MCF 10A (cell line): Measurements from ENCODE around the gene NAV1. TPM values are rescaled to one million over a fixed set of nuclear protein-coding genes. Genes with fewer than 3 reads are reported as not detected.

Experiments used
- BruUV-seq: library from RNA; stranded (reverse); fragments of 400-500 nt; replicated peaks from 2 replicates; lab custom pipeline; 2021; lab: Mats Ljungman, UMichigan
- CTCF ChIA-PET: fragments of 300-600 bp; sonication (Branson Sonifier 250); formaldehyde crosslinking; extraction: SDS; loops from one replicate; lab custom pipeline; 2021; ENCODE audit warnings: antibody characterized with exemption, inconsistent platforms; lab: Yijun Ruan, JAX
- POLR2A ChIA-PET: fragments of 300-600, 350-650 bp; sonication (Branson Sonifier 250); formaldehyde crosslinking; extraction: SDS; loops from one replicate; lab custom pipeline; 2020; ENCODE audit warnings: antibody characterized with exemption, inconsistent platforms; lab: Yijun Ruan, JAX
- DNase-seq: peaks from one replicate; pipeline ENCODE4 v3.0.0-alpha.2; 2018; ENCODE audit not compliant: unreplicated experiment
- H3K27ac Mint-ChIP-seq: one replicate; pipeline ENCODE4 v1.8.0; 2022; ENCODE audit warnings: mild to moderate bottlenecking, low read depth, mixed read lengths; ENCODE audit not compliant: unreplicated experiment
- H3K27me3 Mint-ChIP-seq: one replicate; pipeline ENCODE4 v1.8.0; 2022; ENCODE audit warnings: mixed read lengths; ENCODE audit not compliant: insufficient read depth, unreplicated experiment
- H3K36me3 Mint-ChIP-seq: one replicate; pipeline ENCODE4 v1.8.0; 2022; ENCODE audit warnings: mild to moderate bottlenecking, moderate library complexity, mixed read lengths; ENCODE audit not compliant: insufficient read depth, unreplicated experiment
- H3K4me1 Mint-ChIP-seq: one replicate; pipeline ENCODE4 v1.8.0; 2022; ENCODE audit warnings: mixed read lengths; ENCODE audit not compliant: insufficient read depth, unreplicated experiment
- H3K4me3 Mint-ChIP-seq: one replicate; pipeline ENCODE4 v1.8.0; 2022; ENCODE audit warnings: mild to moderate bottlenecking, moderate library complexity, mixed read lengths; ENCODE audit not compliant: unreplicated experiment
- H3K9me3 Mint-ChIP-seq: one replicate; pipeline ENCODE4 v1.8.0; 2022; ENCODE audit warnings: mixed read lengths; ENCODE audit not compliant: unreplicated experiment
- intact Hi-C: fragments of 100-400 bp; cut with micrococcal nuclease; formaldehyde crosslinking; loops from 2 replicates; pipeline ENCODE4 v1.14.1; 2022
- total RNA-seq: library from RNA; stranded (reverse); gene quantifications from 2 replicates; pipeline ENCODE4 v1.2.3, GENCODE V29; 2022
- TF ChIP-seq, protein P1 (sequence below): fragments of 200-600 bp; IDR thresholded peaks from one replicate; pipeline ENCODE4 v1.8.0; 2022; ENCODE audit warnings: antibody characterized with exemption, mild to moderate bottlenecking; ENCODE audit not compliant: unreplicated experiment

NAV1 gene
- total RNA-seq, 1 experiment from 2014 or later: 34.9 TPM

DNA sequence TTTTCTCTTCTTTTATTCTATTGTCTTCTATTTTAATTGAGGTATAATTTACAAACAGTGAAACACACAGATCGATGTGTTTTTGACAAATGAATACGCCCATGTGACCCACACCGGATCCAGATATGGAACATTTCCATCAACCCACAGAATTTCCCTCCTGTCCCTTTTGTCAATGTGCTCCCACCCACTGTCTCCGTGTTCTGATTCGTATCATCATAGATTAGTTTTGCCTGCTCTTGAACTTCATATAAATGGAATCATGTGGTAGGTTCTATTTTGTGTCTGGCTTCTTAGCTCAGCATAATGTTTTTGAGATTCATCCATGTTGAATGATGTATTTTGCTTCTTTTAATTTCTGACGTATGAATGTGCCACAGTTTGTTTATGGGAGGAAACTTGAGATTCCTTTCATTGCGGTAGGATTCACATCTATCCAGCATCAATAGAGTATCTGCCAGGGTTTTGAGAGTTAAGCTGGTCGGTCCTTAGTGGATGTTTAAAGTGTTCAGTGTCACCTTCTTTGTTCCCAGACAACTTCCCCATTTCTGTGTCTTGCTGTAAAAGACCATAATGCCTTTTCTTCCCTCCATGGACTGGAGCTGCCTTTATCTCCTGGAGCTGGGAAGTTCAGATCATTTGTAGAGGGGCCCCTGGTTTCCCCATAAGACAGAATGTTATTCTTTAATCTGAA lies 14.7 kb downstream of the NAV1 start:
- POLR2A ChIA-PET: interaction anchor here (0.7 to 1.4 kb wide), 4 partner anchors 40 to 161 kb away, joined by 3 to 4 read pairs (median 3); no protein-coding TSS in a partner anchor
- Mint-ChIP-seq H3K27ac (no peak overlapping the region), H3K27me3 (no peaks in the 10 kb centered on the region), H3K4me3 (no peak overlapping the region), H3K9me3 (no peaks in the 10 kb centered on the region), H3K4me1 (peaks cover 10% of the 10 kb centered on the region), H3K36me3 (no peaks in the 10 kb centered on the region)
- no peak for DNase-seq
- BruUV-seq: no TSS peak
- TF ChIP-seq, protein P1, sequence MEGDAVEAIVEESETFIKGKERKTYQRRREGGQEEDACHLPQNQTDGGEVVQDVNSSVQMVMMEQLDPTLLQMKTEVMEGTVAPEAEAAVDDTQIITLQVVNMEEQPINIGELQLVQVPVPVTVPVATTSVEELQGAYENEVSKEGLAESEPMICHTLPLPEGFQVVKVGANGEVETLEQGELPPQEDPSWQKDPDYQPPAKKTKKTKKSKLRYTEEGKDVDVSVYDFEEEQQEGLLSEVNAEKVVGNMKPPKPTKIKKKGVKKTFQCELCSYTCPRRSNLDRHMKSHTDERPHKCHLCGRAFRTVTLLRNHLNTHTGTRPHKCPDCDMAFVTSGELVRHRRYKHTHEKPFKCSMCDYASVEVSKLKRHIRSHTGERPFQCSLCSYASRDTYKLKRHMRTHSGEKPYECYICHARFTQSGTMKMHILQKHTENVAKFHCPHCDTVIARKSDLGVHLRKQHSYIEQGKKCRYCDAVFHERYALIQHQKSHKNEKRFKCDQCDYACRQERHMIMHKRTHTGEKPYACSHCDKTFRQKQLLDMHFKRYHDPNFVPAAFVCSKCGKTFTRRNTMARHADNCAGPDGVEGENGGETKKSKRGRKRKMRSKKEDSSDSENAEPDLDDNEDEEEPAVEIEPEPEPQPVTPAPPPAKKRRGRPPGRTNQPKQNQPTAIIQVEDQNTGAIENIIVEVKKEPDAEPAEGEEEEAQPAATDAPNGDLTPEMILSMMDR: no peak
- CTCF ChIA-PET: interaction anchor here (0.9 to 15.8 kb wide), 5 partner anchors 30 to 240 kb away, joined by 3 to 779 read pairs (median 4); no protein-coding TSS in a partner anchor
- intact Hi-C loops: no loop called here

DNA sequence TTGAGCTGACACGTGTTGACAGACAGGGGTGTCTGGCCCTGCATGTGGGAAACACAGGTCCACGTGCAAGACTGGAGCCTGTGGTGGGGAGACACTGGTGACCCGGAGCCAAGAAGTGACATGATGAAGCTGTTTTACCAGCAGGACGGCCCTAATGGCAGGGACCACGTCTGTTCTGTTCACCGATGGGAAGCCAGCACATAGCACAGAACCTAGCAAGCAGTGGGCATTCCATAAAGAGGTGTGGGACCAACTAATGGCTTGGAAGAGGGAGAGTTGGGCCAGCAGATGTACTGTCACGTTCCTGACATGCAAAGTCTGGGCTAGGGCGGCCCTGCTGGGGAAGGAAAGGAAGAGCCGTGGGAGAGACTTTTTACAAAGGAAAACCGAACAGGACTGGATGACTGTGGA lies 15.3 kb downstream of the NAV1 start:
- intact Hi-C loops: no loop called here
- Mint-ChIP-seq H3K4me1 (peaks cover 10% of the 10 kb centered on the region), H3K27ac (no peak overlapping the region), H3K27me3 (no peaks in the 10 kb centered on the region), H3K9me3 (no peaks in the 10 kb centered on the region), H3K4me3 (no peak overlapping the region), H3K36me3 (no peaks in the 10 kb centered on the region)
- ChIA-PET POLR2A (interaction anchor here (0.7 to 1.4 kb wide), 2 partner anchors 113 to 160 kb away, joined by 3 read pairs; no protein-coding TSS in a partner anchor), CTCF (interaction anchor here (0.6 to 15.8 kb wide), 6 partner anchors 30 to 241 kb away, joined by 3 to 779 read pairs (median 4); no protein-coding TSS in a partner anchor)
- DNase-seq: no peak
- BruUV-seq: no TSS peak
- TF ChIP-seq, protein P1: no peak

DNA sequence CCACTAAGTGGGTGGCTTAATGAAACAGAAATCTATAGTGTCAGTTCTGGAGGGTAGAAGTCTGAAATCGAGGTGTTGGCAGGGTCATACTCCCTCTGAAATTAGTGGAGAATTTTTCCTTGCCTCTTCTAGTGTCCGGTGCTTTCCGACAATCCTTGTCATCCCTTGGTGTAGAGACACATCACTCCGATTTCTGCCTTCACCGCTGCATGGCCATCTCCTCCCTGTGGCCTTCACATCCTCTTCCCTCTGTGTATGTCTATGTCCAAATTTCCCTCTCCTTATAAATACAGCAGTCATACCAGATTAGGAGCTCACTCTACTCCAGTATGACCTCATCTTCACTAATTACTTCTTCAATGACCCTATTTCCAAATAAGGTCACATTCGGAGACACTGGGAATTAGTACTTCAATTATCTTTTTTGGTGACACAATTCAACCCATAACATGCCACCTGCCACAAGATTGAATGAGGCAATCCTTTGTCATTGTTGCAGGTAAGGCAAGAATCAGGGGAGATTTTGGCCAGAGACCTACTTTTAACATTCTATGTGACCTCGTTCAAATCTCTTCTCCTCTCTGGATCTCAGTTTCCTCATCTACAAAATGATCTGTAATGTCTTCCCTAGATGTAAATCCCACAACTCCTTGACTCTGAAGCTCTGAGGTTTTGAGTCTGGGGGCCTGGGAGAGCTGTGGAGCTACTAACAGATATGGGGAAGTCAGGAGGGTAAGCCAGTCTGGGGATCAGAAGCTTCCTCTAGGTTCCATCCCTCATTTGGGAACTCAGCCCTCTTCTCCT lies 16.1 kb downstream of the NAV1 start:
- intact Hi-C loops: no loop called here
- H3K9me3 Mint-ChIP-seq: no peaks in the 10 kb centered on the region
- TF ChIP-seq, protein P1: no peak
- peaks cover 17% of the 10 kb centered on the region for H3K4me1 Mint-ChIP-seq
- no peak overlapping the region for H3K27ac Mint-ChIP-seq
- H3K4me3 Mint-ChIP-seq: no peak overlapping the region
- ChIA-PET POLR2A (interaction anchor here (1.1 kb wide), 1 partner anchor 20 kb away, joined by 3 read pairs; no protein-coding TSS in a partner anchor), CTCF (interaction anchor here (0.6 to 17.3 kb wide), 10 partner anchors 10 to 312 kb away, joined by 3 to 779 read pairs (median 3); no protein-coding TSS in a partner anchor)
- no peaks in the 10 kb centered on the region for H3K36me3 Mint-ChIP-seq
- H3K27me3 Mint-ChIP-seq: no peaks in the 10 kb centered on the region
- no TSS peak for BruUV-seq
- DNase-seq: no peak

DNA sequence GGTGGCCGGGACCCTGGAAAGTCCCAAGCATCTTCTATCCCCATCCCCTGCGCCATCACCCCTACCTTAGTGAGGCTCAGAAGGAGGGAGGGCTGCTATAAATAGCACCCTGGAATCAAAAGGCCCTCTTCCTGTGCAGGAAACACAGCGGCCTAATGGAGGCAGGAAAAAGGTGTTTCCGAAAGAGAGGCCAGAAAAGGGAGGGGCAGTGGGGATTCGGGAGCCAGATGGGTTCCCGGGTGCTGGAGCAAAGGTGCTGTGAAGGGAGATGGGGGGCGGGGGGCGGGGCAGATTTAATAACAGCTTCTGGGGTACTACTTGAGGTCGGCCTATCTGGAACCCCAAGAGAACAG lies 16.6 kb downstream of the NAV1 start:
- H3K4me1 Mint-ChIP-seq: peaks cover 23% of the 10 kb centered on the region

More for the DNA sequence above, 16.6 kb downstream of the NAV1 start:
- Mint-ChIP-seq H3K9me3 (no peaks in the 10 kb centered on the region), H3K27me3 (no peaks in the 10 kb centered on the region), H3K27ac (no peak overlapping the region), H3K36me3 (no peaks in the 10 kb centered on the region), H3K4me3 (no peak overlapping the region)
- no peak for DNase-seq
- POLR2A ChIA-PET: interaction anchor here (1.1 kb wide), 1 partner anchor 21 kb away, joined by 3 read pairs; no protein-coding TSS in a partner anchor
- intact Hi-C loops: no loop called here
- CTCF ChIA-PET: interaction anchor here (0.6 to 17.3 kb wide), 10 partner anchors 11 to 312 kb away, joined by 3 to 779 read pairs (median 3); no protein-coding TSS in a partner anchor
- BruUV-seq: no TSS peak
- TF ChIP-seq, protein P1: no peak
